HT1080 (cell line): ENCODE measurements around the gene CHM. TPM values are rescaled to one million over a fixed set of nuclear protein-coding genes. Genes with fewer than 3 reads are reported as not detected.
"Not testable (repeated sequence)": the region's sequence is repeated elsewhere in the genome, so short reads cannot be mapped to it uniquely, and the experiment has no call there.

Source experiments
- DNase-seq: peaks from one replicate; pipeline ENCODE4 v3.0.0-alpha.2; 2015; ENCODE audit warnings: low read depth
- total RNA-seq: library from RNA; depleted of rRNA; stranded (reverse); fragments of >200 nt; shearing (Covaris generic); gene quantifications from 2 replicates; pipeline ENCODE4 v1.2.3, GENCODE V29; 2014

The CHM gene
- total RNA-seq, 1 experiment from 2014 or later, result 13.5 TPM

GRCh38 chrX:85996555-85996954 lies 50.8 kb downstream of the CHM start:
- DNase-seq, result no peak

GRCh38 chrX:85995641-85996040 lies 51.7 kb downstream of the CHM start:
- DNase-seq, result no peak

GRCh38 chrX:85994797-85995196 lies 52.6 kb downstream of the CHM start:
- DNase-seq, result no peak

- no peak for DNase-seq
These were observed 53.1 kb downstream of the CHM start for GRCh38 chrX:85994228-85994627.

- no peak for DNase-seq
These were observed 53.7 kb downstream of the CHM start for GRCh38 chrX:85993539-85994197.

- DNase-seq, result peak; percentile 44
These were observed 54.5 kb downstream of the CHM start for GRCh38 chrX:85992811-85993229.

GRCh38 chrX:85988353-85988752 lies 59.0 kb downstream of the CHM start:
- no peak for DNase-seq

GRCh38 chrX:85980286-85980685 lies 67.1 kb downstream of the CHM start:
- no peak for DNase-seq

- DNase-seq, result no peak
These were observed 70.1 kb downstream of the CHM start for GRCh38 chrX:85977218-85977617.

- not testable (repeated sequence) for DNase-seq
These were observed 75.0 kb downstream of the CHM start for GRCh38 chrX:85972351-85972750.

- no peak for DNase-seq
These were observed 82.6 kb downstream of the CHM start for GRCh38 chrX:85964744-85965143.

- DNase-seq, result peak; percentile 58
These were observed 83.6 kb downstream of the CHM start for GRCh38 chrX:85963736-85964135.

GRCh38 chrX:85955510-85955909 lies 91.8 kb downstream of the CHM start:
- no peak for DNase-seq

GRCh38 chrX:85944751-85945150 lies 102.6 kb downstream of the CHM start:
- not testable (repeated sequence) for DNase-seq

GRCh38 chrX:85941275-85941674 lies 106.1 kb downstream of the CHM start:
- no peak for DNase-seq

GRCh38 chrX:85939942-85940341 lies 107.4 kb downstream of the CHM start:
- DNase-seq, result not testable (repeated sequence)

- DNase-seq, result not testable (repeated sequence)
These were observed 113.0 kb downstream of the CHM start for GRCh38 chrX:85934399-85934798.

- DNase-seq, result no peak
These were observed 117.3 kb downstream of the CHM start for GRCh38 chrX:85930099-85930498.

GRCh38 chrX:85928606-85929005 lies 118.8 kb downstream of the CHM start:
- no peak for DNase-seq

GRCh38 chrX:85927740-85928139 lies 119.6 kb downstream of the CHM start:
- DNase-seq, result no peak

GRCh38 chrX:85922821-85923220 lies 124.5 kb downstream of the CHM start:
- peak; percentile 56 for DNase-seq

- DNase-seq, result not testable (repeated sequence)
These were observed 130.6 kb downstream of the CHM start for GRCh38 chrX:85916656-85917280.

- no peak for DNase-seq
These were observed 132.9 kb downstream of the CHM start for GRCh38 chrX:85914431-85914830.
